ENCODE data around the gene AP3B1.

Gene AP3B1

GRCh38 chr5:78334811-78335210 is 40.3 kb upstream of the AP3B1 start:
- DNase-seq (ENCODE audit: low read depth), result peak; percentile 28
- no peak for TF ChIP-seq CTCF (conservative IDR thresholded peaks at IDR 0.05; ENCODE audit: low read depth, low read length)
- no peak overlapping the region for H3K4me3 ChIP-seq (ENCODE audit: low read depth, low read length)

GRCh38 chr5:78331523-78332080 is 37.1 kb upstream of the AP3B1 start:
- no peak for DNase-seq (ENCODE audit: low read depth)
- H3K4me3 ChIP-seq (ENCODE audit: low read depth, low read length), result no peak overlapping the region
- TF ChIP-seq CTCF (conservative IDR thresholded peaks at IDR 0.05; ENCODE audit: low read depth, low read length), result no peak

- peak; percentile 31 for DNase-seq (ENCODE audit: low read depth)
- no peak for TF ChIP-seq CTCF (conservative IDR thresholded peaks at IDR 0.05; ENCODE audit: low read depth, low read length)
- H3K4me3 ChIP-seq (ENCODE audit: low read depth, low read length), result no peak overlapping the region
These were observed 34.2 kb upstream of the AP3B1 start for GRCh38 chr5:78328585-78329173.

- no peak for DNase-seq (ENCODE audit: low read depth)
- no peak overlapping the region for H3K4me3 ChIP-seq (ENCODE audit: low read depth, low read length)
- TF ChIP-seq CTCF (conservative IDR thresholded peaks at IDR 0.05; ENCODE audit: low read depth, low read length), result no peak
These were observed 33.4 kb upstream of the AP3B1 start for GRCh38 chr5:78327761-78328510.

- H3K4me3 ChIP-seq (ENCODE audit: low read depth, low read length), result no peak overlapping the region
- no peak for DNase-seq (ENCODE audit: low read depth)
- no peak for TF ChIP-seq CTCF (conservative IDR thresholded peaks at IDR 0.05; ENCODE audit: low read depth, low read length)
These were observed 32.4 kb upstream of the AP3B1 start for GRCh38 chr5:78326930-78327329.

GRCh38 chr5:78323241-78323640 is 28.7 kb upstream of the AP3B1 start:
- no peak overlapping the region for H3K4me3 ChIP-seq (ENCODE audit: low read depth, low read length)
- TF ChIP-seq CTCF (conservative IDR thresholded peaks at IDR 0.05; ENCODE audit: low read depth, low read length), result no peak

More at GRCh38 chr5:78323241-78323640, 28.7 kb upstream of the AP3B1 start:
- DNase-seq (ENCODE audit: low read depth), result no peak
